K562 (cell line): ENCODE measurements around the gene ATP8B4. TPM values are rescaled to one million over a fixed set of nuclear protein-coding genes. Genes with fewer than 3 reads are reported as not detected.

Experiments used
- CEBPG ChIP-seq, 3 experiments: fragments of 200-800 bp in 1 of 3; sonication (Bioruptor generic) in 1 of 3; sonication (generic) in 1 of 3; formaldehyde crosslinking in 1 of 3; IDR thresholded peaks in 2 of 3; conservative IDR thresholded peaks in 1 of 3; 2 replicates each; pipeline versions ENCODE4 v1.6.1 to v1.8.0; 2016 to 2022; ENCODE audit warnings: missing compliant biosample characterization in 2 of 3, missing genetic modification characterization in 2 of 3, mild to moderate bottlenecking in 1 of 3, missing genetic modification reagents in 1 of 3
- GTF2F1 ChIP-seq: IDR thresholded peaks from 2 replicates; pipeline ENCODE4 v1.6.1; 2011; ENCODE audit warnings: low read depth, low read length, improper control_type of control experiment
- KLF16 ChIP-seq: IDR thresholded peaks from 2 replicates; pipeline ENCODE4 v1.6.1; 2016; ENCODE audit warnings: antibody characterized with exemption
- MTF1 ChIP-seq: fragments of 250-450 bp; sonication (Bioruptor Pico); IDR thresholded peaks from 2 replicates; pipeline ENCODE4 v1.9.0; 2021; ENCODE audit warnings: moderate library complexity, mild to moderate bottlenecking, inconsistent platforms, borderline replicate concordance
- RAD21 ChIP-seq, 2 experiments: fragments of 250-450 bp in 1 of 2; fragments of 450-650 bp in 1 of 2; sonication (Bioruptor Pico) in 1 of 2; formaldehyde crosslinking in 1 of 2; IDR thresholded peaks in 1 of 2; conservative IDR thresholded peaks in 1 of 2; 2 replicates each; pipeline versions ENCODE4 v1.4.0 to v1.8.0; 2020 to 2022; ENCODE audit warnings: mild to moderate bottlenecking in 2 of 2, moderate library complexity in 1 of 2
- polyA plus RNA-seq, 8 experiments: library from polyadenylated mRNA; depleted of rRNA in 4 of 8; stranded (reverse) in 5 of 8; unstranded in 3 of 8; fragments of >200 nt; fragmentation: Nextera tagmentation in 2 of 8; fragmentation: Illumina TruSeq in 1 of 8; extraction: Ambion mirVana in 2 of 8; extraction: Trizol in 1 of 8; gene quantifications; 2 replicates each; pipeline versions ENCODE4 v1.2.1 to v1.2.3, GENCODE V29; 2011 to 2014; ENCODE audit warnings: inconsistent platforms in 1 of 8, missing spikeins in 1 of 8
- total RNA-seq, 7 experiments: library from RNA; depleted of rRNA in 6 of 7; stranded (reverse); fragments of >200 nt in 6 of 7; fragmentation: Illumina TruSeq in 2 of 7; extraction: Trizol in 2 of 7; gene quantifications; 2 replicates each; pipeline versions ENCODE4 v1.2.1 to v1.2.3, GENCODE V29; 2011 to 2021; ENCODE audit warnings: low replicate concordance in 1 of 7
- TF ChIP-seq, protein P1 (sequence below): fragments of 450-650 bp; IDR thresholded peaks from 2 replicates; pipeline ENCODE4 v1.6.1; 2017; ENCODE audit warnings: antibody characterized with exemption
- TF ChIP-seq, protein P2 (sequence below), 3 experiments: IDR thresholded peaks in 2 of 3; conservative IDR thresholded peaks in 1 of 3; 2 replicates each; pipeline ENCODE4 v1.5.1; 2011 to 2012; ENCODE audit warnings: low read length in 3 of 3, mild to moderate bottlenecking in 3 of 3, control low read depth in 2 of 3, improper control_type of control experiment in 1 of 3, inconsistent platforms in 1 of 3, low read depth in 1 of 3, mixed read lengths in 1 of 3, moderate library complexity in 1 of 3; ENCODE audit not compliant: insufficient read depth in 2 of 3
- TF ChIP-seq, protein P3 (sequence below): fragments of 450-650 bp; formaldehyde crosslinking; IDR thresholded peaks from 2 replicates; pipeline ENCODE4 v1.4.0; 2020; ENCODE audit warnings: mild to moderate bottlenecking, moderate library complexity
- TF ChIP-seq, protein P4 (sequence below): fragments of 250-450 bp; sonication (Bioruptor Pico); IDR thresholded peaks from 2 replicates; pipeline ENCODE4 v1.8.0; 2021; ENCODE audit warnings: moderate library complexity, mild to moderate bottlenecking, inconsistent platforms

The ATP8B4 gene
- total and polyA plus RNA-seq, 9 of the 15 experiments (the other 6 are each of a cell fraction or from before 2014, with no cell fraction given): 0.14 to 2.5 (median 0.44) TPM

DNA sequence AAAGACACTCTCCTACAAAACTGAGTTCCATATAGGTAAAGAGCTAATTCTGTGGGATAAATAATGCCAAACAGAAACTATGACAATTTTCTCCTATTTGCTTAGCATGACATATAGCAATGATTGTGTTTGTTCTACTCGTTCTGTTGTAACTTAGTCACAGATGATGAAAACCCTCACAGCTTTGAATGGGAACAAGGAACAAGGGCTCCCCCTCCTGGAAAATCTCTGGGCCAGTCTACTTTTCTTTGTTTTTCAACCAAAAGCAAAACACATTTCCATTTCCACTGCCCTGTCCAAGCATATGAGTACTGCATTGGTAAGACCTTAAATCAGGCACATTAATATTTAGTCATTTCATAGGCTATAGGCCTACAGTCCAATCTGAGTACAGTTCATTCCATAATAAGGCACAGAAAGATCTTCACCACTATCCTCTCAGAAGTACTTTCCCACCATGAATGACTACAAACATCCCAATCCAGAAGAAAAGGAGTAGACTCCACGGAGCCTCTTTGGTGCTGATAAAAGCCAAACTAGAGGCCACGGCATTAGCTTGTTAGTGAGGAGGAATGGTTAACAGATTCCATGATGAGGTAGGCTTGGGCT is 67.1 kb downstream of the ATP8B4 start (continued):
- TF ChIP-seq, protein P1, sequence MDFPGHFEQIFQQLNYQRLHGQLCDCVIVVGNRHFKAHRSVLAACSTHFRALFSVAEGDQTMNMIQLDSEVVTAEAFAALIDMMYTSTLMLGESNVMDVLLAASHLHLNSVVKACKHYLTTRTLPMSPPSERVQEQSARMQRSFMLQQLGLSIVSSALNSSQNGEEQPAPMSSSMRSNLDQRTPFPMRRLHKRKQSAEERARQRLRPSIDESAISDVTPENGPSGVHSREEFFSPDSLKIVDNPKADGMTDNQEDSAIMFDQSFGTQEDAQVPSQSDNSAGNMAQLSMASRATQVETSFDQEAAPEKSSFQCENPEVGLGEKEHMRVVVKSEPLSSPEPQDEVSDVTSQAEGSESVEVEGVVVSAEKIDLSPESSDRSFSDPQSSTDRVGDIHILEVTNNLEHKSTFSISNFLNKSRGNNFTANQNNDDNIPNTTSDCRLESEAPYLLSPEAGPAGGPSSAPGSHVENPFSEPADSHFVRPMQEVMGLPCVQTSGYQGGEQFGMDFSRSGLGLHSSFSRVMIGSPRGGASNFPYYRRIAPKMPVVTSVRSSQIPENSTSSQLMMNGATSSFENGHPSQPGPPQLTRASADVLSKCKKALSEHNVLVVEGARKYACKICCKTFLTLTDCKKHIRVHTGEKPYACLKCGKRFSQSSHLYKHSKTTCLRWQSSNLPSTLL: no peak
- TF ChIP-seq GTF2F1: no peak
- TF ChIP-seq, protein P2, sequence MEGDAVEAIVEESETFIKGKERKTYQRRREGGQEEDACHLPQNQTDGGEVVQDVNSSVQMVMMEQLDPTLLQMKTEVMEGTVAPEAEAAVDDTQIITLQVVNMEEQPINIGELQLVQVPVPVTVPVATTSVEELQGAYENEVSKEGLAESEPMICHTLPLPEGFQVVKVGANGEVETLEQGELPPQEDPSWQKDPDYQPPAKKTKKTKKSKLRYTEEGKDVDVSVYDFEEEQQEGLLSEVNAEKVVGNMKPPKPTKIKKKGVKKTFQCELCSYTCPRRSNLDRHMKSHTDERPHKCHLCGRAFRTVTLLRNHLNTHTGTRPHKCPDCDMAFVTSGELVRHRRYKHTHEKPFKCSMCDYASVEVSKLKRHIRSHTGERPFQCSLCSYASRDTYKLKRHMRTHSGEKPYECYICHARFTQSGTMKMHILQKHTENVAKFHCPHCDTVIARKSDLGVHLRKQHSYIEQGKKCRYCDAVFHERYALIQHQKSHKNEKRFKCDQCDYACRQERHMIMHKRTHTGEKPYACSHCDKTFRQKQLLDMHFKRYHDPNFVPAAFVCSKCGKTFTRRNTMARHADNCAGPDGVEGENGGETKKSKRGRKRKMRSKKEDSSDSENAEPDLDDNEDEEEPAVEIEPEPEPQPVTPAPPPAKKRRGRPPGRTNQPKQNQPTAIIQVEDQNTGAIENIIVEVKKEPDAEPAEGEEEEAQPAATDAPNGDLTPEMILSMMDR (IDR thresholded peaks at IDR 0.05 in 2 of 3, conservative IDR thresholded peaks at IDR 0.05 in 1 of 3; ENCODE audit: insufficient read depth in 2 of 3, low read depth in 1 of 3, low read length in 3 of 3): peak; percentile 60 to 73 (median 62)
- TF ChIP-seq CEBPG (CRISPR knock-in tag; IDR thresholded peaks at IDR 0.05): no peak
- TF ChIP-seq CEBPG (tag; conservative IDR thresholded peaks at IDR 0.05 in 1 of 2, IDR thresholded peaks at IDR 0.05 in 1 of 2): peak; percentile 29 to 75; a peak in 3 of 4 replicates
- TF ChIP-seq RAD21 (CRISPR knock-in tag; conservative IDR thresholded peaks at IDR 0.05 in 1 of 2, IDR thresholded peaks at IDR 0.05 in 1 of 2): peak; percentile 58 to 82
- 0 out of 2 replicates have a peak, but pooled peaks have one; percentile 14 for TF ChIP-seq KLF16
- TF ChIP-seq, protein P3, sequence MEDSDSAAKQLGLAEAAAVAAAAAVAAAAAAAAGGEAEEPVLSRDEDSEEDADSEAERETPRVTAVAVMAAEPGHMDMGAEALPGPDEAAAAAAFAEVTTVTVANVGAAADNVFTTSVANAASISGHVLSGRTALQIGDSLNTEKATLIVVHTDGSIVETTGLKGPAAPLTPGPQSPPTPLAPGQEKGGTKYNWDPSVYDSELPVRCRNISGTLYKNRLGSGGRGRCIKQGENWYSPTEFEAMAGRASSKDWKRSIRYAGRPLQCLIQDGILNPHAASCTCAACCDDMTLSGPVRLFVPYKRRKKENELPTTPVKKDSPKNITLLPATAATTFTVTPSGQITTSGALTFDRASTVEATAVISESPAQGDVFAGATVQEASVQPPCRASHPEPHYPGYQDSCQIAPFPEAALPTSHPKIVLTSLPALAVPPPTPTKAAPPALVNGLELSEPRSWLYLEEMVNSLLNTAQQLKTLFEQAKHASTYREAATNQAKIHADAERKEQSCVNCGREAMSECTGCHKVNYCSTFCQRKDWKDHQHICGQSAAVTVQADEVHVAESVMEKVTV (CRISPR knock-in tag): peak; percentile 28; the same call in 1 of the 2 replicates
- TF ChIP-seq, protein P4, sequence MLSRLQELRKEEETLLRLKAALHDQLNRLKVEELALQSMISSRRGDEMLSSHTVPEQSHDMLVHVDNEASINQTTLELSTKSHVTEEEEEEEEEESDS: no peak
- TF ChIP-seq MTF1: no peak
- TF ChIP-seq, all 486 proteins: peak for 8
